WTC11 (cell line): Measurements from ENCODE around the gene LRRC41. TPM values are rescaled to one million over a fixed set of nuclear protein-coding genes. Genes with fewer than 3 reads are reported as not detected.

ENCODE experiments used
- ATAC-seq: fragments of 200-7000 bp; cut with Tn5 transposase; 2 replicates; pipeline ENCODE4 v1.10.0; 2021; ENCODE audit warnings: mild to moderate bottlenecking, moderate library complexity
- CTCF ChIA-PET: fragments of 300-600 bp; sonication (Branson Sonifier 250); formaldehyde crosslinking; loops from one replicate; lab custom pipeline; 2021; ENCODE audit warnings: antibody characterized with exemption; lab: Charles Lee
- POLR2A ChIA-PET: fragments of 350-600 bp; sonication (Branson Sonifier 250); formaldehyde crosslinking; loops from one replicate; lab custom pipeline; 2021; ENCODE audit warnings: antibody characterized with exemption; lab: Charles Lee
- DNase-seq: peaks from one replicate; pipeline ENCODE4 v3.0.0; 2021; ENCODE audit warnings: low spot score
- H3K27ac Mint-ChIP-seq: 2 replicates; pipeline ENCODE4 v1.8.0; 2021; ENCODE audit warnings: mixed read lengths
- H3K27me3 Mint-ChIP-seq: 2 replicates; pipeline ENCODE4 v1.8.0; 2021; ENCODE audit warnings: low read depth, mild to moderate bottlenecking, moderate library complexity, mixed read lengths
- H3K36me3 Mint-ChIP-seq: 2 replicates; pipeline ENCODE4 v1.8.0; 2021; ENCODE audit warnings: mixed read lengths
- H3K4me1 Mint-ChIP-seq: 2 replicates; pipeline ENCODE4 v1.8.0; 2022; ENCODE audit warnings: mixed read lengths
- H3K4me3 Mint-ChIP-seq: 2 replicates; pipeline ENCODE4 v1.8.0; 2021; ENCODE audit warnings: mild to moderate bottlenecking, moderate library complexity, mixed read lengths
- H3K9me3 Mint-ChIP-seq: 2 replicates; pipeline ENCODE4 v1.8.0; 2021; ENCODE audit warnings: mixed read lengths
- CREM ChIP-seq: sonication (generic); formaldehyde crosslinking; IDR thresholded peaks from 2 replicates; pipeline ENCODE4 v1.8.1; 2022; ENCODE audit warnings: mild to moderate bottlenecking, missing genetic modification reagents, moderate library complexity
- JUN ChIP-seq: sonication (generic); formaldehyde crosslinking; IDR thresholded peaks from 2 replicates; pipeline ENCODE4 v1.8.0; 2023; ENCODE audit warnings: mild to moderate bottlenecking, missing genetic modification reagents
- MXD4 ChIP-seq: fragments of 250-450 bp; sonication (Bioruptor Pico); IDR thresholded peaks from 2 replicates; pipeline ENCODE4 v1.8.0; 2021; ENCODE audit warnings: mild to moderate bottlenecking, moderate library complexity, borderline replicate concordance
- NFYB ChIP-seq: sonication (generic); formaldehyde crosslinking; conservative IDR thresholded peaks from 2 replicates; pipeline ENCODE4 v1.8.0; 2022; ENCODE audit warnings: low read depth, missing genetic modification reagents
- NR1H2 ChIP-seq: sonication (generic); formaldehyde crosslinking; IDR thresholded peaks from 2 replicates; pipeline ENCODE4 v1.9.0; 2021; ENCODE audit warnings: mild to moderate bottlenecking, moderate library complexity, missing genetic modification reagents
- OVOL2 ChIP-seq: fragments of 250-450 bp; sonication (Bioruptor Pico); IDR thresholded peaks from 2 replicates; pipeline ENCODE4 v1.9.0; 2021; ENCODE audit warnings: mild to moderate bottlenecking, borderline replicate concordance
- PRRX2 ChIP-seq: fragments of 250-450 bp; sonication (Bioruptor Pico); IDR thresholded peaks from 2 replicates; pipeline ENCODE4 v1.8.0; 2021; ENCODE audit warnings: mild to moderate bottlenecking
- SOX15 ChIP-seq: fragments of 250-450 bp; sonication (Bioruptor Pico); IDR thresholded peaks from 2 replicates; pipeline ENCODE4 v1.9.0; 2021; ENCODE audit warnings: mild to moderate bottlenecking
- TEAD4 ChIP-seq: sonication (generic); formaldehyde crosslinking; IDR thresholded peaks from 2 replicates; pipeline ENCODE4 v1.8.0; 2022; ENCODE audit warnings: mild to moderate bottlenecking, missing genetic modification reagents
- ZNF121 ChIP-seq: sonication (generic); formaldehyde crosslinking; IDR thresholded peaks from 2 replicates; pipeline ENCODE4 v1.8.0; 2023; ENCODE audit warnings: missing genetic modification reagents
- ZNF396 ChIP-seq: fragments of 250-450 bp; sonication (Bioruptor Pico); IDR thresholded peaks from 2 replicates; pipeline ENCODE4 v1.8.0; 2021; ENCODE audit warnings: mild to moderate bottlenecking, moderate library complexity, borderline replicate concordance
- ZNF671 ChIP-seq: fragments of 250-450 bp; sonication (Bioruptor Pico); IDR thresholded peaks from 2 replicates; pipeline ENCODE4 v1.8.0; 2021; ENCODE audit warnings: mild to moderate bottlenecking
- total RNA-seq: library from RNA; stranded (reverse); gene quantifications from 3 replicates; pipeline ENCODE4 v1.2.3, GENCODE V29; 2021
- TF ChIP-seq, protein P1 (sequence below): sonication (generic); formaldehyde crosslinking; IDR thresholded peaks from 2 replicates; pipeline ENCODE4 v1.8.0; 2022; ENCODE audit warnings: missing genetic modification reagents
- TF ChIP-seq, protein P2 (sequence below): sonication (generic); formaldehyde crosslinking; IDR thresholded peaks from 2 replicates; pipeline ENCODE4 v1.8.0; 2023; ENCODE audit warnings: mild to moderate bottlenecking, missing genetic modification reagents
- TF ChIP-seq, protein P3 (sequence below): sonication (generic); formaldehyde crosslinking; IDR thresholded peaks from 2 replicates; pipeline ENCODE4 v1.8.1; 2023; ENCODE audit warnings: mild to moderate bottlenecking, missing genetic modification reagents
- TF ChIP-seq, protein P4 (sequence below): sonication (generic); formaldehyde crosslinking; IDR thresholded peaks from 2 replicates; pipeline ENCODE4 v1.8.1; 2022; ENCODE audit warnings: mild to moderate bottlenecking, moderate library complexity, missing genetic modification reagents
- TF ChIP-seq, protein P5 (sequence below): sonication (generic); formaldehyde crosslinking; IDR thresholded peaks from 2 replicates; pipeline ENCODE4 v1.8.1; 2023; ENCODE audit warnings: mild to moderate bottlenecking, missing genetic modification reagents, borderline replicate concordance

The LRRC41 gene
- total RNA-seq, 1 experiment from 2014 or later: 46.0 TPM

DNA sequence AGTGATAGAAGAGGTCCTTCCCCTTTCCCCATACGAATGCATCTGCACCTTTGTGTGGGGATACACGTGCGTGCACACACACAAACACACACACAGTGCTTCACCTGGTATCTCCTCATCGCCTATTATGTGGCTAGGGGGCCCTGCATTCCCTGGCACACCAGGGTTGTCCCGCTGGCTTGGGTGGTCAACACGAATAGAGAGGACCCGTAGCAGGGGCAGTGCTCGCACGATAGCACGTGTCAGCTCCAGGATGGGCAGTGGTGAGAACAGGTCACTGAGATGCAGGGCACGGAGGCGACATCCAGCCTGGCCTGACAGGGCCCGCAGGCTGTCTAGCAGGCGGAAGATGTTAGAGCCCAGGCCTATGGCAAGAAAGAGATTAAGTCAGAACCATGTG is 22.4 kb downstream of the LRRC41 start (continued):
- TF ChIP-seq, protein P1, sequence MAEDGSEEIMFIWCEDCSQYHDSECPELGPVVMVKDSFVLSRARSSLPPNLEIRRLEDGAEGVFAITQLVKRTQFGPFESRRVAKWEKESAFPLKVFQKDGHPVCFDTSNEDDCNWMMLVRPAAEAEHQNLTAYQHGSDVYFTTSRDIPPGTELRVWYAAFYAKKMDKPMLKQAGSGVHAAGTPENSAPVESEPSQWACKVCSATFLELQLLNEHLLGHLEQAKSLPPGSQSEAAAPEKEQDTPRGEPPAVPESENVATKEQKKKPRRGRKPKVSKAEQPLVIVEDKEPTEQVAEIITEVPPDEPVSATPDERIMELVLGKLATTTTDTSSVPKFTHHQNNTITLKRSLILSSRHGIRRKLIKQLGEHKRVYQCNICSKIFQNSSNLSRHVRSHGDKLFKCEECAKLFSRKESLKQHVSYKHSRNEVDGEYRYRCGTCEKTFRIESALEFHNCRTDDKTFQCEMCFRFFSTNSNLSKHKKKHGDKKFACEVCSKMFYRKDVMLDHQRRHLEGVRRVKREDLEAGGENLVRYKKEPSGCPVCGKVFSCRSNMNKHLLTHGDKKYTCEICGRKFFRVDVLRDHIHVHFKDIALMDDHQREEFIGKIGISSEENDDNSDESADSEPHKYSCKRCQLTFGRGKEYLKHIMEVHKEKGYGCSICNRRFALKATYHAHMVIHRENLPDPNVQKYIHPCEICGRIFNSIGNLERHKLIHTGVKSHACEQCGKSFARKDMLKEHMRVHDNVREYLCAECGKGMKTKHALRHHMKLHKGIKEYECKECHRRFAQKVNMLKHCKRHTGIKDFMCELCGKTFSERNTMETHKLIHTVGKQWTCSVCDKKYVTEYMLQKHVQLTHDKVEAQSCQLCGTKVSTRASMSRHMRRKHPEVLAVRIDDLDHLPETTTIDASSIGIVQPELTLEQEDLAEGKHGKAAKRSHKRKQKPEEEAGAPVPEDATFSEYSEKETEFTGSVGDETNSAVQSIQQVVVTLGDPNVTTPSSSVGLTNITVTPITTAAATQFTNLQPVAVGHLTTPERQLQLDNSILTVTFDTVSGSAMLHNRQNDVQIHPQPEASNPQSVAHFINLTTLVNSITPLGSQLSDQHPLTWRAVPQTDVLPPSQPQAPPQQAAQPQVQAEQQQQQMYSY (CRISPR knock-in tag): no peak
- TF ChIP-seq, protein P2, sequence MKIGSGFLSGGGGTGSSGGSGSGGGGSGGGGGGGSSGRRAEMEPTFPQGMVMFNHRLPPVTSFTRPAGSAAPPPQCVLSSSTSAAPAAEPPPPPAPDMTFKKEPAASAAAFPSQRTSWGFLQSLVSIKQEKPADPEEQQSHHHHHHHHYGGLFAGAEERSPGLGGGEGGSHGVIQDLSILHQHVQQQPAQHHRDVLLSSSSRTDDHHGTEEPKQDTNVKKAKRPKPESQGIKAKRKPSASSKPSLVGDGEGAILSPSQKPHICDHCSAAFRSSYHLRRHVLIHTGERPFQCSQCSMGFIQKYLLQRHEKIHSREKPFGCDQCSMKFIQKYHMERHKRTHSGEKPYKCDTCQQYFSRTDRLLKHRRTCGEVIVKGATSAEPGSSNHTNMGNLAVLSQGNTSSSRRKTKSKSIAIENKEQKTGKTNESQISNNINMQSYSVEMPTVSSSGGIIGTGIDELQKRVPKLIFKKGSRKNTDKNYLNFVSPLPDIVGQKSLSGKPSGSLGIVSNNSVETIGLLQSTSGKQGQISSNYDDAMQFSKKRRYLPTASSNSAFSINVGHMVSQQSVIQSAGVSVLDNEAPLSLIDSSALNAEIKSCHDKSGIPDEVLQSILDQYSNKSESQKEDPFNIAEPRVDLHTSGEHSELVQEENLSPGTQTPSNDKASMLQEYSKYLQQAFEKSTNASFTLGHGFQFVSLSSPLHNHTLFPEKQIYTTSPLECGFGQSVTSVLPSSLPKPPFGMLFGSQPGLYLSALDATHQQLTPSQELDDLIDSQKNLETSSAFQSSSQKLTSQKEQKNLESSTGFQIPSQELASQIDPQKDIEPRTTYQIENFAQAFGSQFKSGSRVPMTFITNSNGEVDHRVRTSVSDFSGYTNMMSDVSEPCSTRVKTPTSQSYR (CRISPR knock-in tag): no peak
- TF ChIP-seq SOX15 (CRISPR knock-in tag) (no peak), JUN (CRISPR knock-in tag) (no peak), PRRX2 (CRISPR knock-in tag) (no peak), ZNF396 (CRISPR knock-in tag) (no peak), ZNF121 (no peak), MXD4 (no peak), CREM (CRISPR knock-in tag) (no peak), TEAD4 (no peak)
- TF ChIP-seq, protein P3, sequence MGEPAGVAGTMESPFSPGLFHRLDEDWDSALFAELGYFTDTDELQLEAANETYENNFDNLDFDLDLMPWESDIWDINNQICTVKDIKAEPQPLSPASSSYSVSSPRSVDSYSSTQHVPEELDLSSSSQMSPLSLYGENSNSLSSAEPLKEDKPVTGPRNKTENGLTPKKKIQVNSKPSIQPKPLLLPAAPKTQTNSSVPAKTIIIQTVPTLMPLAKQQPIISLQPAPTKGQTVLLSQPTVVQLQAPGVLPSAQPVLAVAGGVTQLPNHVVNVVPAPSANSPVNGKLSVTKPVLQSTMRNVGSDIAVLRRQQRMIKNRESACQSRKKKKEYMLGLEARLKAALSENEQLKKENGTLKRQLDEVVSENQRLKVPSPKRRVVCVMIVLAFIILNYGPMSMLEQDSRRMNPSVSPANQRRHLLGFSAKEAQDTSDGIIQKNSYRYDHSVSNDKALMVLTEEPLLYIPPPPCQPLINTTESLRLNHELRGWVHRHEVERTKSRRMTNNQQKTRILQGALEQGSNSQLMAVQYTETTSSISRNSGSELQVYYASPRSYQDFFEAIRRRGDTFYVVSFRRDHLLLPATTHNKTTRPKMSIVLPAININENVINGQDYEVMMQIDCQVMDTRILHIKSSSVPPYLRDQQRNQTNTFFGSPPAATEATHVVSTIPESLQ: no peak
- TF ChIP-seq, protein P4, sequence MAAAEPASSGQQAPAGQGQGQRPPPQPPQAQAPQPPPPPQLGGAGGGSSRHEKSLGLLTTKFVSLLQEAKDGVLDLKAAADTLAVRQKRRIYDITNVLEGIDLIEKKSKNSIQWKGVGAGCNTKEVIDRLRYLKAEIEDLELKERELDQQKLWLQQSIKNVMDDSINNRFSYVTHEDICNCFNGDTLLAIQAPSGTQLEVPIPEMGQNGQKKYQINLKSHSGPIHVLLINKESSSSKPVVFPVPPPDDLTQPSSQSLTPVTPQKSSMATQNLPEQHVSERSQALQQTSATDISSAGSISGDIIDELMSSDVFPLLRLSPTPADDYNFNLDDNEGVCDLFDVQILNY (CRISPR knock-in tag): no peak

DNA sequence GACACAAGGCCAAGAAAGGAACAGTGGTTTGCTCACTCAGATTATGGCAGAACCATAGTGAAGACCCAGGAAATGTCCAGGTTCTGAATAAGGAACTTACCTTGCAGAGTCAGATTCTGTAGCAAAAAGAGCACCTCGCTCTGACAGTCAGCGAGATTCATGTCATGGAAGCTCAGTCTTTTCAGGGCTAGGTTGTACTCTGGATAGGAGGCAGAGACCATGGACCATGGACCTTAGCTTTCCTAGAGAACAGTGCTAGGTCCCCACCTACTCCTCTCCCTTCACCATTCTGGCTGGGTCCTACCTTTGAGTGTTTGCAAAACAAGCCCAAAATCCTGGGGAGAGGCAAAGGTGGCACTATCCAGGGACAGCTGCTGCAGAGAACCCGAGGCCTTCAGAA is 23.3 kb downstream of the LRRC41 start:
- TF ChIP-seq NFYB (CRISPR knock-in tag) (no peak), NR1H2 (no peak), OVOL2 (CRISPR knock-in tag) (no peak), ZNF671 (no peak), JUN (CRISPR knock-in tag) (no peak), ZNF396 (CRISPR knock-in tag) (no peak)
- TF ChIP-seq, protein P2 (CRISPR knock-in tag): no peak
- TF ChIP-seq, protein P5, sequence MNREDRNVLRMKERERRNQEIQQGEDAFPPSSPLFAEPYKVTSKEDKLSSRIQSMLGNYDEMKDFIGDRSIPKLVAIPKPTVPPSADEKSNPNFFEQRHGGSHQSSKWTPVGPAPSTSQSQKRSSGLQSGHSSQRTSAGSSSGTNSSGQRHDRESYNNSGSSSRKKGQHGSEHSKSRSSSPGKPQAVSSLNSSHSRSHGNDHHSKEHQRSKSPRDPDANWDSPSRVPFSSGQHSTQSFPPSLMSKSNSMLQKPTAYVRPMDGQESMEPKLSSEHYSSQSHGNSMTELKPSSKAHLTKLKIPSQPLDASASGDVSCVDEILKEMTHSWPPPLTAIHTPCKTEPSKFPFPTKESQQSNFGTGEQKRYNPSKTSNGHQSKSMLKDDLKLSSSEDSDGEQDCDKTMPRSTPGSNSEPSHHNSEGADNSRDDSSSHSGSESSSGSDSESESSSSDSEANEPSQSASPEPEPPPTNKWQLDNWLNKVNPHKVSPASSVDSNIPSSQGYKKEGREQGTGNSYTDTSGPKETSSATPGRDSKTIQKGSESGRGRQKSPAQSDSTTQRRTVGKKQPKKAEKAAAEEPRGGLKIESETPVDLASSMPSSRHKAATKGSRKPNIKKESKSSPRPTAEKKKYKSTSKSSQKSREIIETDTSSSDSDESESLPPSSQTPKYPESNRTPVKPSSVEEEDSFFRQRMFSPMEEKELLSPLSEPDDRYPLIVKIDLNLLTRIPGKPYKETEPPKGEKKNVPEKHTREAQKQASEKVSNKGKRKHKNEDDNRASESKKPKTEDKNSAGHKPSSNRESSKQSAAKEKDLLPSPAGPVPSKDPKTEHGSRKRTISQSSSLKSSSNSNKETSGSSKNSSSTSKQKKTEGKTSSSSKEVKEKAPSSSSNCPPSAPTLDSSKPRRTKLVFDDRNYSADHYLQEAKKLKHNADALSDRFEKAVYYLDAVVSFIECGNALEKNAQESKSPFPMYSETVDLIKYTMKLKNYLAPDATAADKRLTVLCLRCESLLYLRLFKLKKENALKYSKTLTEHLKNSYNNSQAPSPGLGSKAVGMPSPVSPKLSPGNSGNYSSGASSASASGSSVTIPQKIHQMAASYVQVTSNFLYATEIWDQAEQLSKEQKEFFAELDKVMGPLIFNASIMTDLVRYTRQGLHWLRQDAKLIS (CRISPR knock-in tag): no peak
- H3K9me3 Mint-ChIP-seq: no peaks in the 10 kb centered on the region
- no peak overlapping the region for H3K4me3 Mint-ChIP-seq
- no peak overlapping the region for H3K27ac Mint-ChIP-seq
- ATAC-seq (no peak), DNase-seq (no peak)
- ChIA-PET CTCF (no interaction called here), POLR2A (no interaction called here)
- no peaks in the 10 kb centered on the region for H3K27me3 Mint-ChIP-seq
- H3K36me3 Mint-ChIP-seq: peaks cover 33% of the 10 kb centered on the region
- H3K4me1 Mint-ChIP-seq: no peaks in the 10 kb centered on the region
